ENCODE measurements around the gene SSUH2. TPM values are rescaled to one million over a fixed set of nuclear protein-coding genes. Genes with fewer than 3 reads are reported as not detected.
"Not testable (repeated sequence)": the region's sequence is repeated elsewhere in the genome, so short reads cannot be mapped to it uniquely, and the experiment has no call there.

Gene SSUH2
- total and polyA plus RNA-seq, 4 donors: 0.17 to 2.1 (median 0.24) TPM

GRCh38 chr3:8581806-8582445, 62.7 kb downstream of the SSUH2 start:
- H3K4me1 ChIP-seq (ENCODE audit: control insufficient read depth in 4 of 4, insufficient read depth in 4 of 4, low read length in 3 of 4): no peaks in the 10 kb centered on the region
- no peak overlapping the region for H3K4me3 ChIP-seq (ENCODE audit: low read depth in 1 of 3, low read length in 3 of 3)
- no peaks in the 10 kb centered on the region for H3K36me3 ChIP-seq (ENCODE audit: control insufficient read depth in 4 of 4, insufficient read depth in 3 of 4, low read depth in 1 of 4, low read length in 3 of 4)
- no peak overlapping the region for H3K27ac ChIP-seq (ENCODE audit: low read depth in 1 of 2, low read length in 2 of 2)
- H3K27me3 ChIP-seq (ENCODE audit: control insufficient read depth in 4 of 4, insufficient read depth in 4 of 4, low read length in 3 of 4): no peaks in the 10 kb centered on the region
- no peak for DNase-seq (ENCODE audit: low spot score)
- WGBS: 96% methylated on average over 6 of the region's 6 CpGs
- H3K9ac ChIP-seq (ENCODE audit: low read depth in 1 of 2, low read length in 2 of 2): no peak overlapping the region
- TF ChIP-seq SP1 (IDR thresholded peaks at IDR 0.05) (no peak), HNF4A (conservative IDR thresholded peaks at IDR 0.05) (no peak), FOXA2 (IDR thresholded peaks at IDR 0.05) (no peak), HNF4G (IDR thresholded peaks at IDR 0.05) (no peak)
- no peaks in the 10 kb centered on the region for H3K9me3 ChIP-seq (ENCODE audit: control insufficient read depth in 4 of 4, low read length in 3 of 4)

- H3K27ac ChIP-seq (ENCODE audit: low read depth in 1 of 2, low read length in 2 of 2): no peak overlapping the region
- no peaks in the 10 kb centered on the region for H3K36me3 ChIP-seq (ENCODE audit: control insufficient read depth in 4 of 4, insufficient read depth in 3 of 4, low read depth in 1 of 4, low read length in 3 of 4)
- H3K9ac ChIP-seq (ENCODE audit: low read depth in 1 of 2, low read length in 2 of 2): no peak overlapping the region
- no peaks in the 10 kb centered on the region for H3K9me3 ChIP-seq (ENCODE audit: control insufficient read depth in 4 of 4, low read length in 3 of 4)
- no peaks in the 10 kb centered on the region for H3K4me1 ChIP-seq (ENCODE audit: control insufficient read depth in 4 of 4, insufficient read depth in 4 of 4, low read length in 3 of 4)
- H3K4me3 ChIP-seq (ENCODE audit: low read depth in 1 of 3, low read length in 3 of 3): no peak overlapping the region
- WGBS: 92% methylated on average over 3 of the region's 3 CpGs
- DNase-seq (ENCODE audit: low spot score): no peak
- TF ChIP-seq HNF4A (conservative IDR thresholded peaks at IDR 0.05) (no peak), CTCF (IDR thresholded peaks at IDR 0.05; ENCODE audit: low read depth, low read length, missing input control) (no peak), FOXA1 (IDR thresholded peaks at IDR 0.05) (no peak), GABPA (IDR thresholded peaks at IDR 0.05 in 1 of 2, conservative IDR thresholded peaks at IDR 0.05 in 1 of 2) (no peak), NR2F2 (IDR thresholded peaks at IDR 0.05) (no peak), FOXA2 (IDR thresholded peaks at IDR 0.05) (no peak), RAD21 (IDR thresholded peaks at IDR 0.05) (no peak), JUND (IDR thresholded peaks at IDR 0.05) (no peak), REST (IDR thresholded peaks at IDR 0.05) (no peak), EGR1 (IDR thresholded peaks at IDR 0.05; ENCODE audit: low read depth in 2 of 2) (no peak), RXRA (IDR thresholded peaks at IDR 0.05) (no peak), HNF4G (IDR thresholded peaks at IDR 0.05) (no peak), TAF1 (conservative IDR thresholded peaks at IDR 0.05) (no peak), SP1 (IDR thresholded peaks at IDR 0.05) (no peak), MAX (IDR thresholded peaks at IDR 0.05) (no peak), ATF3 (IDR thresholded peaks at IDR 0.05) (no peak), YY1 (IDR thresholded peaks at IDR 0.05) (no peak), ZBTB33 (IDR thresholded peaks at IDR 0.05) (no peak)
- H3K27me3 ChIP-seq (ENCODE audit: control insufficient read depth in 4 of 4, insufficient read depth in 4 of 4, low read length in 3 of 4): no peaks in the 10 kb centered on the region
Observed at GRCh38 chr3:8581373-8581772, 63.2 kb downstream of the SSUH2 start.

GRCh38 chr3:8580434-8580833, 64.2 kb downstream of the SSUH2 start:
- H3K27me3 ChIP-seq (ENCODE audit: control insufficient read depth in 4 of 4, insufficient read depth in 4 of 4, low read length in 3 of 4); H3K27ac ChIP-seq (ENCODE audit: low read depth in 1 of 2, low read length in 2 of 2); H3K4me3 ChIP-seq (ENCODE audit: low read depth in 1 of 3, low read length in 3 of 3); H3K4me1 ChIP-seq (ENCODE audit: control insufficient read depth in 4 of 4, insufficient read depth in 4 of 4, low read length in 3 of 4); H3K36me3 ChIP-seq (ENCODE audit: control insufficient read depth in 4 of 4, insufficient read depth in 3 of 4, low read depth in 1 of 4, low read length in 3 of 4); DNase-seq (ENCODE audit: low spot score); H3K9me3 ChIP-seq (ENCODE audit: control insufficient read depth in 4 of 4, low read length in 3 of 4); H3K9ac ChIP-seq (ENCODE audit: low read depth in 1 of 2, low read length in 2 of 2): not testable (repeated sequence)
- 73% methylated on average over 5 of the region's 5 CpGs for WGBS
